ENCODE results near the gene ELMO1.

- TF ChIP-seq CTCF (IDR thresholded peaks at IDR 0.05) (no peak), ZFX (IDR thresholded peaks at IDR 0.05; ENCODE audit: borderline replicate concordance) (no peak)
These were observed 332.5 kb downstream of the ELMO1 start for GRCh38 chr7:37116093-37116701.

Data from 22Rv1 (cell line).